ENCODE measurements around the gene PRKCB. TPM values are rescaled to one million over a fixed set of nuclear protein-coding genes. Genes with fewer than 3 reads are reported as not detected.
A peak's percentile ranks its signal among the peaks of the same experiment; 100 is the strongest.
"Not testable (repeated sequence)": the region's sequence is repeated elsewhere in the genome, so short reads cannot be mapped to it uniquely, and the experiment has no call there.

Gene PRKCB
- total and polyA plus RNA-seq, 5 donors = 0.41 to 4.1 (median 3.6) TPM

DNA sequence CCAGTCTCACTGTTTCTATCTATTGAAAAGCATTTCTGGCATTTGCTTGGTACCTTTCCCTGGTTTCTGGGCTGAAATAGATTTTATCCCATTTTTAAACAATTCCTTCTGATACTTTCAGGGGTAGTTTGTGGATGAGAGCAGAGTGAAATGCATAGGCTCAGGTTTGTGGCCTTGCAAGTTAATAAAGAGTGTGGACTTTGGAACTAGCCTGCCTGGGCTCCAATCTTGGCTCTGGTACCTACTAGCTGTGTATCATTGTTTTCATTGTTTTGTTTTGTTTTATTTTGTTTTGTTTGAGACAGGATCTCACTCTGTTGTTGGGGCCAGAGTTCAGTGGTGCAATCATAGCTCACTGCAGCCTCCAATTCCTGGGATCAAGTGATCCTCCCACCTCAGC is 175.5 kb downstream of the PRKCB start:
- ATAC-seq = no peak
- DNase-seq = no peak
- H3K9me3 ChIP-seq (ENCODE audit: control insufficient read depth, low read length) = no peaks in the 10 kb centered on the region
- intact Hi-C loops (cut with DNase I) = loop anchor here in 2 of 4 donors (10.0 kb wide), 2 partner anchors 206 to 276 kb away; no protein-coding TSS in a partner anchor
- no peak overlapping the region for H3K4me3 ChIP-seq (ENCODE audit: low read length)
- H3K27me3 ChIP-seq (ENCODE audit: control insufficient read depth, insufficient read depth) = no peaks in the 10 kb centered on the region
- H3K4me1 ChIP-seq (ENCODE audit: control insufficient read depth, insufficient read depth, low read length) = no peaks in the 10 kb centered on the region
- no peak overlapping the region for H3K27ac ChIP-seq (ENCODE audit: low read length)

GRCh38 chr16:24013054-24013636 is 177.4 kb downstream of the PRKCB start:
- WGBS = 77% methylated on average over 5 of the region's 5 CpGs
- H3K4me1 ChIP-seq (ENCODE audit: control insufficient read depth, insufficient read depth, low read length) = no peaks in the 10 kb centered on the region
- H3K4me3 ChIP-seq (ENCODE audit: low read length) = no peak overlapping the region
- H3K9me3 ChIP-seq (ENCODE audit: control insufficient read depth, low read length) = no peaks in the 10 kb centered on the region
- no peaks in the 10 kb centered on the region for H3K27me3 ChIP-seq (ENCODE audit: control insufficient read depth, insufficient read depth)
- no peak for DNase-seq
- H3K27ac ChIP-seq (ENCODE audit: low read length) = no peak overlapping the region
- no peak for ATAC-seq
- intact Hi-C loops (cut with DNase I) = loop anchor here in 2 of 4 donors (10.0 kb wide), 2 partner anchors 208 to 278 kb away; no protein-coding TSS in a partner anchor

DNA sequence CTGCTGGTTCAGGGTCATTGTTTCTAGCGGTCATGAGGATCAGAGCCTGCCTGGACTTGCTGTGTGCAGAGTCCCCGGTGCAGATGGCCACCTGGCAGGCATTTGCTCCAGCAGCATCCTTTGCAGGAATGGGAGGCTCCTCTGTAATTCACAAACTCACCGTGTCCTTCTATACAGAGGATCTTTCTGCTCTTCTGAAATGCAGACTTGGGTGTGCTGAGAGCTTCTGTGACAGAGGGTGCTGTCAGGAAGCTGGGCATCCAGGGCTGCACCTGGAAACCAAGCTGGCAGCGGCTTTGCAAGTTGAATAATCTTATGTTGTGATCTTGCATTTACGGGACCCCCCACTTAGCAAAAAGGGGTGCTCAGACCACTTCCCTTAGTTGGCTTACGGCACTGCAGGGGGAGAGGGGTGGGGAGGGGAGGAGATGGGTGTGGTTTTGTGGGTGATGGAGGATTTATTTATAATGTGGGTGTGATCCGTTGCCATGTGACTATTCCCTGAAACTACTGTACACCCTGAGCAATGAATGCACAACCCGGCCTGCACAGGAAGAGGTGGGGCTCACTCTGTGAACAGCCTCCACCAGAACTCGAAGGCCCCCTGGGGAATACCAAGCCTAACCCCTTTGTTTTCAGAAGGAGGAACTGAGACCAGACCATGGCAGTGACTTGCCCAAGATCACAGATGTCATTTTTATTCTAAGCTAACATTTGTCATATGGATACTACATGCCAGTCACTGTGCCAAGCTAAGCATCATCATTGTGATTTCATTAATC is 178.3 kb downstream of the PRKCB start:
- Histone ChIP-seq H3K9me3 (ENCODE audit: control insufficient read depth, low read length) (no peaks in the 10 kb centered on the region), H3K27ac (ENCODE audit: low read length) (no peak overlapping the region), H3K27me3 (ENCODE audit: control insufficient read depth, insufficient read depth) (no peaks in the 10 kb centered on the region), H3K4me3 (ENCODE audit: low read length) (no peak overlapping the region), H3K4me1 (ENCODE audit: control insufficient read depth, insufficient read depth, low read length) (no peaks in the 10 kb centered on the region)
- intact Hi-C loops (cut with DNase I) = loop anchor here in 2 of 4 donors (10.0 kb wide), 2 partner anchors 209 to 279 kb away; no protein-coding TSS in a partner anchor
- peak in 1 of 3 donors; percentile 45 for DNase-seq
- ATAC-seq = peak; percentile 40 to 86
- WGBS = 49% methylated on average over 9 of the region's 9 CpGs

DNA sequence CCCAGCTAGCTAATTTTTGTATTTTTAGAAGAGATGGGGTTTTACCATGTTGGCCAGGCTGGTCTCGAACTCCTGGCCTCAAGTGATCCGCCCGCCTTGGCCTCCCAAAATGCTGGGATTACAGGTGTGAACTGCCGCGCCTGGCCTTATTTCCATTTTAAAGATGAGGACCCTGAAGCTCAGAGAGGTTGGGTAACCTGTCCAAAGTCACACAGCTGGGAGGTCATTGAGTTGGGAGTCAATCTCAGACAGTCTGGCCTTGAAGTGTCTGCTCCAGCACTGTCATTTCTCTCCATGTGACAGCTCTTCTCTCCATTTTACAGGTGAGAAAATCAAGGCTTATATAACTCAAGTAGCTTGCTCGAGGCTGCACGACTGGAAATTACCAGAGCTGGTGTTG is 179.2 kb downstream of the PRKCB start:
- intact Hi-C loops (cut with DNase I) = loop anchor here in 2 of 4 donors (10.0 kb wide), 2 partner anchors 210 to 280 kb away; no protein-coding TSS in a partner anchor
- H3K27ac ChIP-seq (ENCODE audit: low read length); DNase-seq; H3K27me3 ChIP-seq (ENCODE audit: control insufficient read depth, insufficient read depth); H3K9me3 ChIP-seq (ENCODE audit: control insufficient read depth, low read length); H3K4me3 ChIP-seq (ENCODE audit: low read length); H3K4me1 ChIP-seq (ENCODE audit: control insufficient read depth, insufficient read depth, low read length); ATAC-seq: not testable (repeated sequence)
- 89% methylated on average over 7 of the region's 7 CpGs for WGBS

DNA sequence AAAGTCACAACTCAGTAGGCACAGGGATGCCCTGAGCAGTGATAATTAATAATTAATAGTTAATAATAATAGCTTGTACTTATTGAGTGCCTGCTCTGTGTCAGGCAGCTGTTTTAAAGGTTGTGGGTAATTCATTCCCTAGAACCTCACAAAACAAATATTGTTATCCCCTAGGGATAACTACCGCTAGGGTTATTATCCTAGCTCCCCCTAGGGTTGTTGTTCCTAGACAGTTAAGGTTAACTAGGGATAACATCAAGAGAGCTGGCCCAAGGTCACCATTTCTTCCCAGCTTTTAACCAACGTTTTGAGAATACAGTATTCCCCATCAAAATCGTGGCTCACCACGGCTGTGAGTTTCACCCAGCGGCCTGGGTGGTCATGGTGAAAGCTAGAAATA is 180.1 kb downstream of the PRKCB start:
- no peak for DNase-seq
- WGBS = 55% methylated on average over 5 of the region's 5 CpGs
- H3K27me3 ChIP-seq (ENCODE audit: control insufficient read depth, insufficient read depth) = no peaks in the 10 kb centered on the region
- intact Hi-C loops (cut with DNase I) = loop anchor here in 2 of 4 donors (10.0 kb wide), 2 partner anchors 211 to 281 kb away; no protein-coding TSS in a partner anchor
- H3K4me1 ChIP-seq (ENCODE audit: control insufficient read depth, insufficient read depth, low read length) = no peaks in the 10 kb centered on the region
- no peak overlapping the region for H3K4me3 ChIP-seq (ENCODE audit: low read length)
- no peaks in the 10 kb centered on the region for H3K9me3 ChIP-seq (ENCODE audit: control insufficient read depth, low read length)
- H3K27ac ChIP-seq (ENCODE audit: low read length) = no peak overlapping the region
- ATAC-seq = no peak

- Histone ChIP-seq H3K4me3 (ENCODE audit: low read length) (no peak overlapping the region), H3K4me1 (ENCODE audit: control insufficient read depth, insufficient read depth, low read length) (no peaks in the 10 kb centered on the region), H3K27ac (ENCODE audit: low read length) (no peak overlapping the region), H3K9me3 (ENCODE audit: control insufficient read depth, low read length) (no peaks in the 10 kb centered on the region), H3K27me3 (ENCODE audit: control insufficient read depth, insufficient read depth) (no peaks in the 10 kb centered on the region)
- ATAC-seq (peak in 1 of 2 donors; percentile 72), DNase-seq (no peak)
- WGBS = 64% methylated on average over 7 of the region's 7 CpGs
- intact Hi-C loops (cut with DNase I) = loop anchor here in 2 of 4 donors (10.0 kb wide), 2 partner anchors 214 to 284 kb away; no protein-coding TSS in a partner anchor
Measured at GRCh38 chr16:24018485-24018884, 182.7 kb downstream of the PRKCB start.

GRCh38 chr16:24022797-24023196 is 187.0 kb downstream of the PRKCB start:
- H3K9me3 ChIP-seq (ENCODE audit: control insufficient read depth, low read length) = no peaks in the 10 kb centered on the region
- ATAC-seq = no peak
- no peak for DNase-seq
- intact Hi-C loops (cut with DNase I) = no loop called here
- H3K27me3 ChIP-seq (ENCODE audit: control insufficient read depth, insufficient read depth) = no peaks in the 10 kb centered on the region
- H3K4me1 ChIP-seq (ENCODE audit: control insufficient read depth, insufficient read depth, low read length) = no peaks in the 10 kb centered on the region
- 76% methylated on average over 3 of the region's 3 CpGs for WGBS
- H3K4me3 ChIP-seq (ENCODE audit: low read length) = no peak overlapping the region
- H3K27ac ChIP-seq (ENCODE audit: low read length) = no peak overlapping the region

DNA sequence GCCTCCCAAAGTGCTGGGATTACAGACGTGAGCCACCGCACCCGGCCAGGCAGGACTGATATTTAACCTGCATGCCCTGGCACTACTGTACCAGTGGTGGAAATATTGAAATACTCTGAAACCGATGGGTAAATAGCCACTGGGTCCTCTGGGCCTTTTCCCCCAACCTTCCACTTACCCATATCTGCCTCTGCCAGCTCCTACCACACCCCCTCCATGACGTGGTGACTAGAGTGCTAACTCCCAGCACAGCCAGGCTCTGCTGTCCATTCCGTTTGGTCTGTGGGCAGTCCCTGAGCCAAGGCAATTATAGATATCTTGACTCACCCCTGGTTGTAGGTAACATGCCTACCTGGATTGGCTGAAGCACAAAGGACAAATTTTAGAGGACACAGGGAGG is 187.8 kb downstream of the PRKCB start:
- ATAC-seq (no peak), DNase-seq (no peak)
- H3K27me3 ChIP-seq (ENCODE audit: control insufficient read depth, insufficient read depth) = no peaks in the 10 kb centered on the region
- no peak overlapping the region for H3K4me3 ChIP-seq (ENCODE audit: low read length)
- no peaks in the 10 kb centered on the region for H3K9me3 ChIP-seq (ENCODE audit: control insufficient read depth, low read length)
- WGBS = 67% methylated on average over 6 of the region's 6 CpGs
- no peak overlapping the region for H3K27ac ChIP-seq (ENCODE audit: low read length)
- no peaks in the 10 kb centered on the region for H3K4me1 ChIP-seq (ENCODE audit: control insufficient read depth, insufficient read depth, low read length)
- intact Hi-C loops (cut with DNase I) = no loop called here

GRCh38 chr16:24024971-24025370 is 189.2 kb downstream of the PRKCB start:
- Histone ChIP-seq H3K27me3 (ENCODE audit: control insufficient read depth, insufficient read depth) (no peaks in the 10 kb centered on the region), H3K4me1 (ENCODE audit: control insufficient read depth, insufficient read depth, low read length) (no peaks in the 10 kb centered on the region), H3K4me3 (ENCODE audit: low read length) (no peak overlapping the region), H3K9me3 (ENCODE audit: control insufficient read depth, low read length) (no peaks in the 10 kb centered on the region), H3K27ac (ENCODE audit: low read length) (no peak overlapping the region)
- WGBS = 71% methylated on average over 7 of the region's 7 CpGs
- intact Hi-C loops (cut with DNase I) = no loop called here
- ATAC-seq (no peak), DNase-seq (no peak)

GRCh38 chr16:24027466-24027865 is 191.7 kb downstream of the PRKCB start:
- Histone ChIP-seq H3K9me3 (ENCODE audit: control insufficient read depth, low read length) (no peaks in the 10 kb centered on the region), H3K27me3 (ENCODE audit: control insufficient read depth, insufficient read depth) (no peaks in the 10 kb centered on the region), H3K4me1 (ENCODE audit: control insufficient read depth, insufficient read depth, low read length) (no peaks in the 10 kb centered on the region), H3K27ac (ENCODE audit: low read length) (no peak overlapping the region), H3K4me3 (ENCODE audit: low read length) (no peak overlapping the region)
- no peak for DNase-seq
- intact Hi-C loops (cut with DNase I) = no loop called here
- WGBS = 47% methylated on average over 8 of the region's 8 CpGs
- ATAC-seq = no peak

- 80% methylated on average over 1 of the region's 1 CpG for WGBS
- intact Hi-C loops (cut with DNase I) = loop anchor here in 3 of 4 donors (10.0 kb wide), 3 partner anchors 225 to 295 kb away; no protein-coding TSS in a partner anchor
- H3K9me3 ChIP-seq (ENCODE audit: control insufficient read depth, low read length); H3K4me1 ChIP-seq (ENCODE audit: control insufficient read depth, insufficient read depth, low read length); DNase-seq; H3K4me3 ChIP-seq (ENCODE audit: low read length); ATAC-seq; H3K27me3 ChIP-seq (ENCODE audit: control insufficient read depth, insufficient read depth); H3K27ac ChIP-seq (ENCODE audit: low read length): not testable (repeated sequence)
Measured at GRCh38 chr16:24029841-24030240, 194.1 kb downstream of the PRKCB start.
